Effector CD4-positive, alpha-beta T cell (primary cell): Measurements from ENCODE around the gene ACACB.

Source experiments
- DNase-seq: peaks from one replicate; pipeline ENCODE4 v3.0.0-alpha.2; 2020

Gene ACACB

DNA sequence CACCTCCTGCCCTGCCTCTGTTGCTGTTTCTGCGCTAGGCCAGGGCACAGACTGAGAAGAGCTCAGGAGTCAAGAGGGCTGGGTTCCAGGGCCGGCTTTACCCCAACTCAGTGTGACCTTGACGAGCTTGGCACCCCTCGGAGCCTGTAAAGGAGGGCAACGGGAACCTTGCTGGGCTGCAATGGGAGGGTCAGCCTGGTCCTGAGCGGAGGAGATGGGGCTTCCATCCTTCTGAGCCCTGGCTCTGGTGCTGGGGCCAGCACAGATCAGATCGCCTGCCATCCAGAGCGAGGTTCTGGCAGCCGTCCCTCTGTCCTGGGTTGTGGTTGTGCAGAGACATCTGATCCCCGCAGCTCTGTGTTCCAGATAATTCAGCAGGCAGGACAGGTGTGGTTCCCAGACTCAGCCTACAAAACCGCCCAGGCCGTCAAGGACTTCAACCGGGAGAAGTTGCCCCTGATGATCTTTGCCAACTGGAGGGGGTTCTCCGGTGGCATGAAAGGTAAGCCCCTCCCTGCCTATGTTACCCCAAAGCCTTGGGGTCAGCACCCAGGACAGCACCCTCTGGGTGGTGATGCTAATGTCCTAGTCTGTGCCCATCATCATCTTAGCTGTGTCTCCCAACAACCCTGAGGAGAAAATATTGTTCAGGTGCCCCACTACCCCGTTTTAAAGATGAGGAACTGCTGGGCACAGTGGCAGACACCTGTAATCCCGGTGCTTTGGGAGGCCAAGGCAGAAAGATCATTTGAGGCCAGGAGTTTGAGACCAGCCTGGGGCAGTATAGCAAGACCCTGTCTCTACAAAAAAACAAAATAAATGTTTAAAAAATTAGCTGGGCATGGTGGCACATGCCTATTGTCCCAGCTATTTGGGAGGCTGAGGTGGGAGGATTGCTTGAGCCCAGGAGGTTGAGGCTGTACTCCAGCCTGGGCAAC is 142.5 kb downstream of the ACACB start:
- DNase-seq, result no peak

- no peak for DNase-seq
These were observed 143.1 kb downstream of the ACACB start for GRCh38 chr12:109259545-109259895.

DNA sequence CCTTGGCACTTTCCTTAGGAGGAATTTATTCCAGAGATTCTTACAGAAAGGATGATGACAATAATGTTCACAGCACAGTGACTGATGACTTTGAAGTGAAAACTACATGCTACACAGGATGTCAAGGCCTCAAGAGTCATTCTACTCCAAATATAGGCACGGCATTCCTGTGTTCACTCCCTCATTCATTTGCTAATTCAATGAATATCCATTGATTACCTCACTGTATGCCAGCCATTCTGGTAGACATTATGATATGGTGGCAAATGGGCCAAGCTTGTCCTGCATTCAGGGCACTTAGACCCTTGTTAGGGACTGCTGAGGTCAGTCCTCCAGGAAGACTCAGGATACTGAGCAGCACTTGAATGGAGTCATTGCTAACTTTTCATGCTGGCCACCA is 144.7 kb downstream of the ACACB start:
- no peak for DNase-seq

DNA sequence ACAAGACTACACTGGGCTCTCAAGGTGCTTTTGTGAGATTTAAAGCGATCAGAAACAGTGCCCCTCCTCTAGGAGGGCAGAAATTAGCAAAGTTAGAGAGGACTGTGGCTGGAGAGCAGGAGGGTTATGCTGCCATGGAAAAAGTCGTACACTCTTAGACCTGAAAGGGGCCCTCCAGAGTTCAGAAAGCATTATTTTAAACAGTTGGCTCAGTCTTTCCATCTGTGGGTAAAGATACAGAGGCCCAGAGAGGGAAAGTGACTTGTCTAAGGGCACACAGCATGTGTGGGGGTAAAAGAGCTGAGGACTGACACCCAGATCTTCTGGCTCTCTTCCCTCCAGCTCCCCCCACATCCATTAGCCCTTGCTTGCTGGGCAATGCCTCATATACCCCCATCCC is 145.6 kb downstream of the ACACB start:
- no peak for DNase-seq

DNA sequence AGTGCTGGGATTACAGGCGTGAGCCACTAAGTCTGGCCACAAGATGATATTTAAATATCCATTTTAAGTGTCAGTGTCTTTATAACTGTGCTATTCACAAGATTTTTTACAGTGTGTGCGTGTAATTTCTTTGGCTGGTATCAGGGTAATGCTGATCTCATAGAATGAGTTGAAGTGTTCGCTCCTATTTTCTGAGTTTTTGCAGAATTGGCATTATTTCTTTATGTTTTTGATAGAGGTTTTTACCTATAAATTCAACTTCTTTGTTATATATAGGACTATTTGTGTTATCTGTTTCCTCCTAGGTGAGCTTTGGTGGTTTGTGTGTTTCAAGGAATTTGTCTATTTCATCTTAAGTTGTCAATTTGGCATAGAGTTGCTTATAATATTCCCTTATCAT is 147.1 kb downstream of the ACACB start:
- DNase-seq, result no peak

DNA sequence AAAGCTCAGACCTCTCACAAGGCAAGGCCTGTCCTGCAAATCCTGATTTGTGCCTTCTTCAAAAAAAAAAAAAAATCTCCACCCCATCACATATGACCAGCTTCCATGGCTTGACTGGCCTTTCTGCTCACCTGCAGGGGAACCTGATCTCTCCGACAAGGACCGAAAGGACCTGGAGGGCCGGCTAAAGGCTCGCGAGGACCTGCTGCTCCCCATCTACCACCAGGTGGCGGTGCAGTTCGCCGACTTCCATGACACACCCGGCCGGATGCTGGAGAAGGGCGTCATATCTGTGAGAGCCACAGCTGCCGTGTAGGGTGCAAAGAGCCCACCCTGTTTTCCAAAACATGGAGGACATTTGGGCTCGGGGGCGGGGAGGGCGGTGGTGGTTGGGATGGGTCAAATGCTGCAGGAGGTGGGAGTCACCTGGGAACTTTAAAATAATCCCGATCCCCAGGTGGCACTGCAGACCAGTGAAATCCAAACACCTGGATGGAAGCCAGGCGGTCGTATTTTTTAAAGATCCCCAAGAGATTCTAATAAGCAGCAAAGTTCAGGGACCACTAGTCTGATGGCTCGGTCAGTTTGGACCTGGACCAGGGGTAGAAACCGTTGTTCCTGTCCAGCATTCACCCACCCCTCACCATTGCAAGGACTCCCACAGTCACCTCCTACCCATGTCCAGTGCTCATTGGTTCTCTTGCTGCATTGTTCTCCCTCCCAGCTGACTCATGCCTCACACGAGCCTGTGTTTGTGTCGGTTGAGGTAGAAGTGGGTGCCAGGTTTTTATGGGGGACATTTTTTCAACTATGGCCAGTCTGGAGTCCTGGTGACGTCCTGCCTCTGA is 147.9 kb downstream of the ACACB start:
- DNase-seq, result no peak

DNA sequence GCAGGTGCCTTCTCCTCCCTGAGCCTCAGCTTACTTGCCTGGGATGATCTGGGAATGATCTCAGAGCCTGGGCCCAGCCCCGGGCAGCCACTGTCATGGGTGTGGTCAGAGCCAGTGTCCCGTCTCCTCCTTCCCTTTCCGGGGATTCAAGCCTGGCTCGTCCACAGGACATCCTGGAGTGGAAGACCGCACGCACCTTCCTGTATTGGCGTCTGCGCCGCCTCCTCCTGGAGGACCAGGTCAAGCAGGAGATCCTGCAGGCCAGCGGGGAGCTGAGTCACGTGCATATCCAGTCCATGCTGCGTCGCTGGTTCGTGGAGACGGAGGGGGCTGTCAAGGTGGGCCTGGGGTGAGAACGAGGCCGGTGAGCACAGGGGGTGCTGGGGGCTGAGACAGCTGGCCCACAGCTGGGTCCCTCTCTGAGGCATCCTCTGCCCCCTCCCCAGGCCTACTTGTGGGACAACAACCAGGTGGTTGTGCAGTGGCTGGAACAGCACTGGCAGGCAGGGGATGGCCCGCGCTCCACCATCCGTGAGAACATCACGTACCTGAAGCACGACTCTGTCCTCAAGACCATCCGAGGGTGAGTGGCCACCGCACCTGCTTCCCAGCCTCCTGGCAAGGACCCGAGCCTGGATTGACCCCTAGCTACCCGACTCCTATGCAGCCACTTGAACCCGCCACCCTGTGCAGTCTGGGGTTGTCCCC is 148.7 kb downstream of the ACACB start:
- no peak for DNase-seq

GRCh38 chr12:109266106-109266879 is 149.9 kb downstream of the ACACB start:
- DNase-seq, result no peak

DNA sequence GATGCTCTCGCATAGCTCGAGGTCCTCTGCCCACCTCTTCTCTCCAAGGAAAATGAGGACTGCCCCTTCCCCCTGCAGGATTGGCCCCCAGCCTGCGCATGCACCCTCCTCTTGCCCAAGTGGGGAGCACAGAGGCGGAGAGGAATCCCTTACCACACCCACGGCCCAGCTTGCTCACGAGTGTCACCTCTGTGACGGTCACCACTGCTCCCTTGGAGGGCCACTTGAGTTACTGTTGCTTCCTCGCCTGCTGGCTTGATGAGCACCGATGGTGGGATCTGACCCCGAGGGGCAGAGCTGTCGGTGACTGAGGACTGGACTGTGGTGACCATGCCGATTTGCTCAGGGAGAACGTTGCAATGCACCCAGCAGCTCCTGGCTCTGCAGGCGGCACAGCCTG is 151.0 kb downstream of the ACACB start:
- DNase-seq, result no peak

DNA sequence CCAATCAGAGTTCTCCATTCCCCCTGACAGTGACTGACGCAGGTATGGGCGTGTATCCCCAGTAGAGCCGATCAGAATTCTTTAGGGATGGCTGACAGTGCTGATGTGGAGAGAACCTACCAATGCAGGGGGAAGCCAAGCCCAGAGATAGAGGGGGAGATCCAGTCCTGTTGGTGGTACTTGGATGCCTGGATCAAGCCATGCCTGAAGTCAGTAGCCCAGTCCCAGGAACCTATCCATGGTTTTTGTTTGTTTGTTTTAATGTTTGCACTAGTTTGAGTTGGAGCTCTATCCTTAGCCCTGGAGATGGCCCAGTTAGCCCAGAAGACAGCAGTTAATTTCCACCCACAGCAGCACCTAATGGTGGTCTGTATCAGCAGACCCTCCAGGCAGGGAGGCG is 152.5 kb downstream of the ACACB start:
- DNase-seq, result no peak

DNA sequence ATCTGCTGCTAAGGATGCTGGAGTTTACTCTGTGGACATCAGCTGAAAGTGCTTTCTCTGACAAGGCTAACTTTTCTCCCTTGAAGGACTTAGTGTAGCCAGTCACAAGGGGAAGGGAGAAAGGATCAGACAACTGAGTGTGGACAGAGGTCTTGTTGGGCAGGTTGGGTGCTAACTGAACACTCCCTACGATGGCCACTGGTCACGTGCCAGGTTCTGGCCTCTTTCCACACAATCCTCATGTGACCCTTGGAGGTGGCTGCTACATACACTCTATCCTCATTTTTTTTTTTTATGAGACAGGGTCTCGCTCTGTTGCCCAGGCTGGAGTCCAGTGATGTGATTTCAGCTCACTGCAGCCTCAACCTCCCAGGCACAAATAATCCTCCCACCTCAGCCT is 153.0 kb downstream of the ACACB start:
- no peak for DNase-seq

GRCh38 chr12:109270494-109270893 is 154.1 kb downstream of the ACACB start:
- no peak for DNase-seq

DNA sequence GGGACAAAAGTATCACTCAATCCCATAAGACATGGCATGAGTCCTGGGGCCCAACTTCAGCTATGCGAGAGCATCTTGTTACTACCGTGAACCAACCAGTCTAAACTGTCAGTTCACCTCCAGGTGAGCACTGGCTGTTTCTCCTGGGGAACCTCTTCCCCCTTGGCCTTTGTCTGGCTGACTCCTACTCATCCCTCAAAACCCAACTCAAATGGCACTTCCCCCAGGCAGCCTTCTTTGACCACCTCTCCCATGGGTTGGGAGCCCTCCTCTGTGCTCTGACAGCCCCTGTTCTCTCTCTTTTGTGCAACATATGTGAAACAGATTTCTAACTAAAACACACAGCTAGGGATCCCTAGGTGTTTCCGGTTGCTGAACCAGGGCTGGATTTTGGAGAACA is 155.0 kb downstream of the ACACB start:
- no peak for DNase-seq

- no peak for DNase-seq
These were observed 157.0 kb downstream of the ACACB start for GRCh38 chr12:109273354-109273753.

GRCh38 chr12:109274381-109274780 is 158.0 kb downstream of the ACACB start:
- DNase-seq, result no peak

- no peak for DNase-seq
These were observed 158.8 kb downstream of the ACACB start for GRCh38 chr12:109275173-109275572.

GRCh38 chr12:109276160-109276559 is 159.8 kb downstream of the ACACB start:
- no peak for DNase-seq

- DNase-seq, result no peak
These were observed 161.0 kb downstream of the ACACB start for GRCh38 chr12:109277255-109277898.

DNA sequence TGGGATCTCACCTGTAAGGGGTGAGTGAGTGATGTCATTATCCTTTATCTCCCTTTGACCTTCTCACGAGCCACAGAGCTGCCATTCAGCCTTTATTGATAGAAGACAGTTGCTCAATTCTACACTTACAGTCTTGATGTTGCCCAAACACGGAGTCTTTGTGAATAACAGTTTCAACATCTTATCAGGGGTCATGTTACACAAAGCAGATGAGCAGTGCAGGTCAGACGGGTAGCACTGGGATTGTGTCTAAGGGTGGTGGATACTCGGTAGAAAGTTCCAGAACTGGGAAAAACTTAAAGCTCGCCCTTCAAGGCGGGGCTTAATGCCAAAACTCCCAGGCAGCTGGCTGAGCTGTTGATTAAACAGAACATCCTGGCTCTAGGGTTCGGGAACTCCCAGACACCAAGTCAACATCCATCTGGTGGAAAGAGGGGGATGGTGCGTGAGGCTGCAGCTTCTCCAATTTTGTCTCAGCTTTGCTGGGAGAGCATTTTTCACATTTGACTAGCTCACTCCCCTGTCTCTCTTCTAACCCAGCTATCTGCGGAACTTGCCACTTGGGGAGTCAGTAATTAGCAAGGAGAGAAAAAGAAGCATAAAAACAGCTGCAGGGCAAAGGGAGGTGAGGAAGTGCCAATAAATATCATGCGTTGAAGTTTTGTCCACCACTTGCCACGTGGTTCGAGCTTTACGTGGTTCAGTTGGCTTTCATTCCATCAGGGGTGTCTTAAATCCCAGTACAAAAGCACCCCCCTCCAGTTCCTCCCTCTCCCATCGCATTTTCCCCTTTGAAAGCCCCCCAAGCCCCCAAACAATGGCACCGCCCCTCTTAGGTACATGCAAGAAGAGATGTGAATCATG is 161.7 kb downstream of the ACACB start:
- DNase-seq, result no peak

DNA sequence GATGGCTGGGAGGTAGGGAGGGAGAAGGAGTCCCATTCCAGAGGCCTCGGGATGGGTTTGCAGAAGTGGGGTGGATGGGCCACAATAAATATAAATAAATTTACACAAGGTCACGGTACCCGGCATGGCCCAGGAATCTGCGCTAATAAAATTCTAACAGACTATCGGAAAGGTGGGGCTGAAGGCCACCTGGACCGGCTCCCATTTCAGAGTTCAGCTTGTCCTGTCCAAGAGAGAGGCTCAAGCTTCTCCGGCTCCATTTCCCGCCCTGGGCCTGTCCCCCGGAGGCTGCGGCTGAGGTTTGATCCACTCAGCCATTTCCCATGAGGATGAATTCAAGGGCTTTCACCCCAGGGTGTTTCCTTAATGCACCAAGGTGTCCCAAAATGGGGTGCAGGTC is 162.5 kb downstream of the ACACB start:
- DNase-seq, result no peak

DNA sequence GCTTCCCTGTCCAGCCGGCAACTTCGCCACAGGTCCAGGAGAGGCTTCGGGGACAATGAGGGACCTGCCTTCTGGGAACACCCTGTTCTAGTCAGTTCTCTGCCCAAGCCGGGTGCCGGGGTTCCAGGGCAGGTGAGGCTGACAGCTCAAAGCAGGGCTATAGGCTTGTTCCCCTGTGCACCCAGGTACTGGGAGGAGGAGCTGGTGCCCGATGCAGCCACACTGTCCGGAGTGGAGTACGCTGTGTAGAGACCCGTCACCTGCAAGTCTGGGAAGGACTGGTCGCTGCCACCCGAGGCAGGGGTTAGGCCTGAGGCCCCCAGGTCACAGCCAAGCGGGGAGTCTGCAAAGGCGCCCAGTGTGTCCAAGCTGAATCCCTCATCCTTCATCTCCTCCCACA is 163.1 kb downstream of the ACACB start:
- DNase-seq, result no peak
